Measurements from ENCODE around the gene PTTG1.

DNA sequence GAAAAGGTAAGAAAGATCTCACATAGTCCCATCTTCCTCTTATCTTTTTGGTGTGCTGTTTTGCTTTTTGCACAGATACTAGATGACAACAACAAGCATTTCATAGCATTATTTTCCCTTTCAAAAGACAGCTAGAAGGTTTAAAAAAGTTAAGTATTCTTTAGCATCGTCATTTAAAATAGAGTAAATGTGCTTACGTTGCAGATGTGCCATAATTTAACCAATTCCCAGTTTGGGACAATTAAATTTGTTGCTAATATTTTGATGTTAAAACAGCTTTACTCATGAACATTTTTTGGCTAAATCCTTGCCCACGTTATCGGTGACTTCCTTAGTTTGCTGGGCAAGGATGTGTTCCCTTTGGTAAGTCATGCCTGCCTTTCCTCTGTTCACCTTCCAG, 41.6 kb downstream of the PTTG1 start:
- TF ChIP-seq CTCF (IDR thresholded peaks at IDR 0.05) = no peak
- no peak for TF ChIP-seq POLR2A (IDR thresholded peaks at IDR 0.05)

Measured in testis (tissue), 2 donors.